ENCODE measurements around the gene PAFAH1B1.
"Not testable (repeated sequence)": the region's sequence is repeated elsewhere in the genome, so short reads cannot be mapped to it uniquely, and the experiment has no call there.

Gene PAFAH1B1

GRCh38 chr17:2592971-2593820, at the start of gene PAFAH1B1:
Gene PAFAH1B1, plus strand, starts transcription at chr17:2593654. Its CDS starts 44,635 bp downstream, at chr17:2638289.
- Mint-ChIP-seq H3K4me3 (peak within 1 kb of the TSS; percentile 95), H3K27me3 (no peaks in the 10 kb centered on the region), H3K4me1 (peaks cover 25% of the 10 kb centered on the region), H3K36me3 (peaks cover 1% of the 10 kb centered on the region), H3K9me3 (no peaks in the 10 kb centered on the region), H3K27ac (peak within 1 kb of the TSS; percentile 92)

DNA sequence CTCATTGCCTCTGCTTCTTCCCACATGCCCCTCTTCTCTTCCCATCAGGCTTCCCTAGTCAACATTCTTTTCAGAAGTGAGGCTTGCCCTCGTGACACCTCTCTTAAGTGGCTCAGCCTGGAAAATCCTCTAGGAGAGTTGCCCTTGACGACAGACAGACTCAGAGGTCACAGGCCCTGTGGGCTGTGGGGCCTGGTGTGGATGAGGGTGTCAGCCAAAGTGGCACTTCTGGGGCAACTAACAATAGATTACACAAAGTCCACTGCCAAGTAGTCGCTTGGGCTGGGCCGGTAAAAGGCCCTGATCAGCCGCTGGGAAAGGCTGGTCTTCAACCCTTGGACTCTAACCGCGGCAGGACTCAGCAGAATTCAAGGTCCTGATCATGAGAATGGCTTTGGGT, 48.1 kb upstream of the PAFAH1B1 start:
- no peak overlapping the region for H3K27ac Mint-ChIP-seq
- no peaks in the 10 kb centered on the region for H3K4me1 Mint-ChIP-seq
- H3K4me3 Mint-ChIP-seq = no peak overlapping the region
- H3K9me3 Mint-ChIP-seq = no peaks in the 10 kb centered on the region
- H3K27me3 Mint-ChIP-seq = no peaks in the 10 kb centered on the region
- H3K36me3 Mint-ChIP-seq = no peaks in the 10 kb centered on the region

DNA sequence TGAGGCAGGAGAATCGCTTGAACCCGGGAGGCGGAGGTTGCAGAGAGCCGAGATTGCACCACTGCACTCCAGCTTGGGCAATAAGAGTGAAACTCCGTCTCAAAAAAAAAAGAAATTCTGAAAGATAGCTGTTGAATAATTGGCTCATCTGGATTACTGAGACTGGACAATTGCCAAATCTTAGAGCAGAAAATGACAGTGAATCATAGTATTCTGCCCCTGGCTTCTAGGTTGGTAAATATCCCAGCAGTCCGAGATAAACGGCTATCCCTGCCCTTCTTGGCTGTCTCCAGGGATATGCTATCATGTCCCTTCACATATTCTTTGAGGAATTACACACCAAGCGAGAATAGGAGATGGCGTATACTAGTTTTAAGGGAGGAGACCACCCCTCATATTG, 46.3 kb upstream of the PAFAH1B1 start:
- no peaks in the 10 kb centered on the region for H3K27me3 Mint-ChIP-seq
- no peak overlapping the region for H3K27ac Mint-ChIP-seq
- no peaks in the 10 kb centered on the region for H3K36me3 Mint-ChIP-seq
- no peaks in the 10 kb centered on the region for H3K9me3 Mint-ChIP-seq
- H3K4me3 Mint-ChIP-seq = no peak overlapping the region
- H3K4me1 Mint-ChIP-seq = no peaks in the 10 kb centered on the region

GRCh38 chr17:2548026-2548425, 45.4 kb upstream of the PAFAH1B1 start:
- H3K27me3 Mint-ChIP-seq, H3K36me3 Mint-ChIP-seq, H3K27ac Mint-ChIP-seq, H3K4me1 Mint-ChIP-seq, H3K9me3 Mint-ChIP-seq, H3K4me3 Mint-ChIP-seq: not testable (repeated sequence)

DNA sequence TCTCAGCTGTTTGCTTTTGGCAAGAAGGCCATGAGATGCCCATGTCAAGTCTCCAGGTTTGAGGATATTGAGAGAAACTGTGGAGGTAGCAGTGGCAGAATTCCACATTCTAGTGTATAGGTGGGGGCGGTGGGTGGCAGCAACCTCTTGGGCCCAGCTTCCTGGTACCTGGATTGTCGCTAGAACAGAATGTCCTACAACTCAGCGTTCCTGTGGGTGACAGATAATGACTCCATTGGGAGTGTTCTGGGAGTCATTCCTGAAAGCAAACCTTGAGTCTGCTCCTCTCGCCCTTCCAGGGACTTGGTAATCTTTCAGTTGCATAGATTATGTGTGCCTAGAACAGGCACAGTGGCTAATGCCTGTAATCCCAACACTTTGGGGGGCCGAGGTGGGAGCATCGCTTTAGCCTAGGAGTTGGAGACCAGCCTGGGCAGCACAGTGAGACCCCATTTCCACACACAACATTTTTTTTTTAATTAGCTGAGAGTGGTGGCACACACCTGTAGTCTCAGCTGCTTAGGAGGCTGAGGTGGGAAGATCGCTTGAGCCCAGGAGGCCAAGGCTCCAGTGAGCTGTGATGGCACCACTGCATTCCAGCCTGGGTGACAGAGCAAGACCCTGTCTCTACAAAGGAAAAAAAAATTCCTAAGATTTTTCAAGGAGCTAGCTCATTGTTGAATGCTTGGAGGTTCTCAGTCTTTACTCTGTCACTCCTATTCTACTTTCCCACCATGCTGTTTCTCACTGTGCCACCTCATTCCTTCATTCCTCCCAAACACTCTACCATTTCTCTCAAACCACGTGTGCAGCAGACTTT, 43.9 kb upstream of the PAFAH1B1 start:
- Mint-ChIP-seq H3K4me3 (no peak overlapping the region), H3K4me1 (no peaks in the 10 kb centered on the region), H3K36me3 (no peaks in the 10 kb centered on the region), H3K9me3 (no peaks in the 10 kb centered on the region), H3K27me3 (no peaks in the 10 kb centered on the region), H3K27ac (no peak overlapping the region)

DNA sequence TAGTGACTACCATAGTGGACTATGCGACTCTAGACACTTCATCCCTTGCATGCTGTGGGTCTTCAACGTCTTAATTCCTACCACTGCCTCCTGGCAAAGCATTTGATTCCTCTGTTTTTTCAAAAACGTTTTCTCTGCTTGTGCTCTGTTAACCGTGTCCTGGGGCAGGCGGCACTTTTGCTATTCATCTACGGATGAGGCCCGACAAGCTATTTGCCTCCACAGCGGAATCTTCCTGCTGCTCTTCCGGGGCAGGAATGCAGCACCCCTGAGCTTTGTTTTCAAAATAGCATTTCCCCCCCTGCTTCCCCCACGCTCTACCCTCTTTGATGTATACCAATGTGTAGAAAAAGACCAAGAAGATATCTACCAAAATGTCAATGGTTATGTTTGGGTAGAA, 42.0 kb upstream of the PAFAH1B1 start:
- Mint-ChIP-seq H3K36me3 (no peaks in the 10 kb centered on the region), H3K27ac (no peak overlapping the region), H3K9me3 (no peaks in the 10 kb centered on the region), H3K4me1 (no peaks in the 10 kb centered on the region), H3K27me3 (no peaks in the 10 kb centered on the region), H3K4me3 (no peak overlapping the region)

DNA sequence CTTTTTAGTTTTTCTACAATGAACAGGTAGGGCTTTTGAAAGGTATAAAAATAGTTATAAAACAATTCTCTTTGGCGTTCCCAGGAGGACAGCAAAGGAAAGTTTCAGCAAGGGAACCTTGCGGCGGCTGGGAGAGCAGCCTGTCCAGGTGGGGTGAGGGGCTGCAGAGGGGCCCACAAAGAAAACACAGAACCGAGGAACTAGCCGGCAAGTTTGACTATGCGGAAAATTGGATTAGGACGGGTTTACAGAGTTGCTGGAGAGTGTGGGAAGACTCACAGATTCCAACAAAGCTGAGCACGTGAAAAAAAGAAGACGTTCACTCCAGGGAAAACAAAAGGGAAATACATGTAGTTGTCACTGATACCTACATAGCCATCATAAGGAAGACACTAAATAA, 41.5 kb upstream of the PAFAH1B1 start:
- no peaks in the 10 kb centered on the region for H3K4me1 Mint-ChIP-seq
- H3K36me3 Mint-ChIP-seq = no peaks in the 10 kb centered on the region
- no peak overlapping the region for H3K4me3 Mint-ChIP-seq
- no peak overlapping the region for H3K27ac Mint-ChIP-seq
- H3K27me3 Mint-ChIP-seq = no peaks in the 10 kb centered on the region
- H3K9me3 Mint-ChIP-seq = no peaks in the 10 kb centered on the region

GRCh38 chr17:2560658-2561057, 32.8 kb upstream of the PAFAH1B1 start:
- H3K27me3 Mint-ChIP-seq = no peaks in the 10 kb centered on the region
- H3K27ac Mint-ChIP-seq = no peak overlapping the region
- no peaks in the 10 kb centered on the region for H3K36me3 Mint-ChIP-seq

GRCh38 chr17:2562162-2562858, 31.1 kb upstream of the PAFAH1B1 start:
- H3K4me3 Mint-ChIP-seq = no peak overlapping the region

More at GRCh38 chr17:2560658-2561057, 32.8 kb upstream of the PAFAH1B1 start:
- H3K9me3 Mint-ChIP-seq = no peaks in the 10 kb centered on the region
- no peak overlapping the region for H3K4me3 Mint-ChIP-seq
- peaks cover 16% of the 10 kb centered on the region for H3K4me1 Mint-ChIP-seq

DNA sequence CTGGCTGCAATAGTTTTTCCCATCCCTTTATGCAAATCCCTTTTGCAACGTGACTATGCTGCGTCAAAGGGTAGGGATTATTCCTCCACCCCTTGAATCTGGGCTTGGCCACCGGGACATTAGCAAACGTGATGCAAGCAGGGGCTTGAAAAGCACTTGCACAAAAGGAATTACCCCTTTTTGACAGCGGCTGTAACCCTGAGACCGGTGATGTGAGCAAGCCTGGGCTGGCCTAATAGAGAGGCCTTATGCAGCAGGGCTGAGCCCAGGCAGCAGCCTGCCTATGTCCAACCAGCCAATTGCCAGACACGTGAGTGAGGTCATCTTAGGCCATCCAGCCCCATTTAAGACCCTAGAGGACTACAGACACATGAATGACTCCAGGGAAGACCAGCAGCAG, 30.4 kb upstream of the PAFAH1B1 start:
- H3K36me3 Mint-ChIP-seq = no peaks in the 10 kb centered on the region
- peaks cover 16% of the 10 kb centered on the region for H3K4me1 Mint-ChIP-seq
- no peaks in the 10 kb centered on the region for H3K27me3 Mint-ChIP-seq
- no peaks in the 10 kb centered on the region for H3K9me3 Mint-ChIP-seq
- H3K4me3 Mint-ChIP-seq = no peak overlapping the region
- H3K27ac Mint-ChIP-seq = no peak overlapping the region

More at GRCh38 chr17:2562162-2562858, 31.1 kb upstream of the PAFAH1B1 start:
- no peaks in the 10 kb centered on the region for H3K9me3 Mint-ChIP-seq
- H3K4me1 Mint-ChIP-seq = peaks cover 16% of the 10 kb centered on the region
- H3K36me3 Mint-ChIP-seq = no peaks in the 10 kb centered on the region
- peak overlapping the region; percentile 46 for H3K27ac Mint-ChIP-seq
- H3K27me3 Mint-ChIP-seq = no peaks in the 10 kb centered on the region

DNA sequence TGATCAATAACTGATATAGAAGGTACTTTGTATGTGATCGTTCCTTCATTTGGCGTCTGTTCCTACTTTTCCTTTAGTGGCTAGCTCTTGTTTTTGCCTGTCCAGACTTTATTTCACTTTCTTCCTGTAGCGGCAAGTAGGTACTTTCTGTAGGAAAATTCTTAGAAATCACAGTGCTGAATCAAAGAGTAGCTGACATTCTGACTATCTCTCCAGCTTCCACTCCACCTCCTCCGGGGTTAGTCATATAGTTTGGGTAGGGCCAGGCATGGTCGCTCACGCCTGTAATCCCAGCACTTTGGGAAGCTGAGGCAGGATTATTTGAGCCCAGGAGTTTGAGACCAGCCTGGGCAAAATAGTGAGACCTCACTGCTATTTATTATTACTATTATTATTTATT, 29.9 kb upstream of the PAFAH1B1 start:
- Mint-ChIP-seq H3K4me1 (peaks cover 16% of the 10 kb centered on the region), H3K9me3 (no peaks in the 10 kb centered on the region), H3K4me3 (no peak overlapping the region), H3K36me3 (no peaks in the 10 kb centered on the region), H3K27ac (no peak overlapping the region), H3K27me3 (no peaks in the 10 kb centered on the region)

DNA sequence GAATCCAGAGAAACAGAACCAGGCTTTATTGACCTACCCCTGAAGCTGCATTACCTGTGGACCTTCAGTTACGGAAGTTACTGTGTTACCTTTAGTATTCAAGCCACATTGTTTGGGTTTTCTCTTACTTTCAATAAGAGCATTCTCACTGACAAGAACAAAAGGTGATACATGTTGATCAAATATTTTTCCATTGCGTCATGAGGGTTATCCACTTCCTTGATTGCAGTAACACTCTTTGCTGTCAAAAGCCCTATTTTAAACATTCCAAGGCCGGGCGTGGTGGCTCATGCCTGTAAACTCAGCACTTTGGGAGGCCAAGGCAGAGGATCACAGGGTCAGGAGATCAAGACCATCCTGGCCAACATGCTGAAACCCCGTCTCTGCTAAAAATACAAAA, 28.6 kb upstream of the PAFAH1B1 start:
- H3K9me3 Mint-ChIP-seq = no peaks in the 10 kb centered on the region
- no peak overlapping the region for H3K4me3 Mint-ChIP-seq
- no peaks in the 10 kb centered on the region for H3K36me3 Mint-ChIP-seq
- H3K27ac Mint-ChIP-seq = no peak overlapping the region
- no peaks in the 10 kb centered on the region for H3K27me3 Mint-ChIP-seq
- H3K4me1 Mint-ChIP-seq = peaks cover 16% of the 10 kb centered on the region

DNA sequence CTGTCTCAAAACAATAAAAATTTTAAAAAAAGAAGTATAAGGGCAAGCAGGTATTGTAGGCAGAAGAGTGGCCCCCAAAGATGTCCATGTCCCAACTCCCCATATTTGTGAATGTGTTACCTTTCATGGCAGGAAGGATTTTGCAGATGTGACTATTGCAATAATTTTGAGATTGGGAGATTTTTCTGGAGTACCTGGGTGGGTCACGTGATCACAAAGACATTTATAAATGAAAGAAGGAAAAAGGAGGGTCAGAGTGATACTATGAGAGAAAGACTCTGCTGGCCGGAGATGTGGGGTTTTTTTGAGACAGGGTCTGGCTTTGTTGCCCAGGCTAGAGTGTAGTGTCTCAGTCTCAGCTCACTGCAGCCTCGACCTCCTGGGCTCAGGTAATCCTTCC, 27.4 kb upstream of the PAFAH1B1 start:
- Mint-ChIP-seq H3K36me3 (no peaks in the 10 kb centered on the region), H3K4me3 (no peak overlapping the region), H3K27me3 (no peaks in the 10 kb centered on the region), H3K27ac (no peak overlapping the region), H3K4me1 (peaks cover 16% of the 10 kb centered on the region), H3K9me3 (no peaks in the 10 kb centered on the region)

DNA sequence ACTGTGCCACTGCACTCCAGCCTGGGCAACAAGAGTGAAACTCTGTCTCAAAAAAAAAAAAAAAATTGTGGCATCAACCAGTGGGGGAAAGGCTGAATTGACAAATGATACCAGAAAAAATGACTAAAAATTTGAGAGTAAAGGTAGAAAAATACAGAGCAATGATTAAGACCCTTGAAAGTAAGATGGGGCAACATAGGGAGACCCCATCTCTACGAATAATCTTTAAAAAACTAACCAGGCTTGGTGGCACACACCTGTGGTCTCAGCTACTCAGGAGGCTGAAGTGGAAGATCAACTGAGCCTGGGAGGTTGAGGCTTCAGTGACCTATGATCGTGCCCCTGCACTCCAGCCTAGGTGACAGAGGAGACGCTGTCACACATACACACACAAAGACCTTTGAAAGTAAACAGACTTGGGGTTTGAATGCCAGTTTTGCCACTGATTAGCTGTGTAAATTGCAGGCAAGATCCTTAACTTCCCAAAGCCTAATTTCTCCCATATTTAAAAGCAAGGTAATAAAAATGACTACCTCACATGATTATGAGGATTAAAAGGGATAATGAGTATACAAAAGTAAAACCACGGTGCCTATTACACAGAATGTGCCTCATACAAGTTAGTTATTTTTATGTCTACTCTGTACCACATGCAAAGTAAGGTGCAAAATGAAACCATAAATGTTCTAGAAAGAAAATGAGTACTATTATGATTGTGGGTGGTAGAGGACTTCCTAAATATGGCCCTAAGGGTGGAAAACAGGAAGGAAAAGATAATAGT, 21.7 kb upstream of the PAFAH1B1 start:
- Mint-ChIP-seq H3K27me3 (no peaks in the 10 kb centered on the region), H3K36me3 (no peaks in the 10 kb centered on the region), H3K27ac (no peak overlapping the region), H3K4me3 (no peak overlapping the region), H3K9me3 (no peaks in the 10 kb centered on the region), H3K4me1 (peaks cover 6% of the 10 kb centered on the region)

DNA sequence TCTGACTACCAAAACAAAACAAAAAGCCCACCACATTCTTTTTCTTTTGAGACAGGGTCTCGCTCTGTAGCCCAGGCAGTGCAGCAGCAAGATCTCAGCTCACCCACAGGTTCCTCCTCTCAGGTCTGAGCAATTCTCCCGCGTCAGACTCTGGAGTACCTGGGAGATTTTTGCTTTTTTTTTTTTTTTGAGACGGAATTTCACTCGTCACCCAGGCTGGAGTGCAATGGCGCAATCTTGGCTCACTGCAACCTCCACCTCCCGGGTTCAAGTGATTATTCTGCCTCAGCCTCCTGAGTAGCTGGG, 21.2 kb upstream of the PAFAH1B1 start:
- not testable (repeated sequence) for H3K27ac Mint-ChIP-seq, H3K27me3 Mint-ChIP-seq, H3K9me3 Mint-ChIP-seq, H3K36me3 Mint-ChIP-seq, H3K4me1 Mint-ChIP-seq, H3K4me3 Mint-ChIP-seq
